Right forelimb (tissue), 1 donor: ENCODE results near the gene ANK3.

ENCODE experiments used
- DNase-seq: peaks from one replicate; pipeline ENCODE4 v3.0.0-alpha.2; 2018

Gene ANK3

DNA sequence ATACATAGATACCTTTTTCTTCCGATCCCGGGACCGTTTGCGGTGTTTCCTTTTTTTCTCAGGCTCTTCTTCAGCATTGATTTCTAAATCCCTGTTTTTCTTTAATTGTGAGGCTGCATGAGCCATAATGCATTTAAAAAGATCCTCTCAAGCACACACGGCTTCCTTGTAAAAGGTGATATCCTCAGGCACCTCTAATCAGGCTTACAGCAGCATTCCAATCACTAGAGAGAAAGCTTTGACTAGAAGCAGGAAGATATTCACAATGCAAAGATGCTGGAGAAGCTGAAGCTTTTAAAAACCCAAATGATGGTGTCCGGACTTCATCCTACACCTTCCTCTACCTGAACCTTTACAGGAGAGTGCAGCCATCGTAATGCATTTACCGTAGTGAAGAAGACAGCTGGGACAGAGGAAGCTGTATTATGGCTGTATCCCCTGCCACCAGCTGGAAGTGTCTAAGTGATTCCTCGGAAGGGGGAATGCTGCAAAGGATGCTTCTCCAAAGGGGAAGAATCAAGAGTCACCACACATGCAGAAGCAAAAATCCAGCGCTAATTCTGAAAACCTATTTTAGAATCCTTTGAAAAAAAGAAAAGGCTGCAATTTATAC is at the start of gene ANK3:
TSS of gene ANK3 (minus strand) at position 463 of the 613 bp plus-strand sequence. CDS start at position 126, 337 bp downstream.
- DNase-seq, result no peak

DNA sequence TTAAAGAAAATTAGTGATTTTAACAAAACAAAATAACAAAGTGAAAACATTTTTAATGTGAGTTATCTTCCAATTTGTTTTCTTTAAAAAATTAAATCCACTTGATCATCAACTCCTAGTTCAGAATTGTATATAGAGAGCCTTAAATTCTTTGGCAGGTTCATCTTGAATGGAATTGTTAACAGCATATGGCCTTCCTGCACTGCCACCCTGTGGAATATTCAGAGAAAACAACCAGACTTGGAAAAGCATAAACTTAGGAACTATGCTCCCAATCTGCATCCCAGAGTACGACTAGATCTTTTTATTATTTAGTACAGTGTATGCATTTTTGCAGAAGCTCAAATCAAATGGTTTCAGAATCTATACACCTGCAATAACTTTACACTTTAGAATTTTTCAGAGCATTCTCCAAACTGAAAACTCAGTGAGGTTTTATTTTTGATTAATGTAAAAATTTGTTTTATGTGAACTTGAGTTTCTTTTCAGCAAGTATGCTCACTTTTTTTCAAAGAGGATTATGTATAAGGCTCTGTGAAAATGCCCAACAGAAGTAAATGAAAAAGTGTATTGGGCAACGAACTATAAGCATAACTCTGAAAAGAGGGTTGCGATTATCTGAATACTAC is 44.9 kb upstream of the ANK3 start:
- no peak for DNase-seq

DNA sequence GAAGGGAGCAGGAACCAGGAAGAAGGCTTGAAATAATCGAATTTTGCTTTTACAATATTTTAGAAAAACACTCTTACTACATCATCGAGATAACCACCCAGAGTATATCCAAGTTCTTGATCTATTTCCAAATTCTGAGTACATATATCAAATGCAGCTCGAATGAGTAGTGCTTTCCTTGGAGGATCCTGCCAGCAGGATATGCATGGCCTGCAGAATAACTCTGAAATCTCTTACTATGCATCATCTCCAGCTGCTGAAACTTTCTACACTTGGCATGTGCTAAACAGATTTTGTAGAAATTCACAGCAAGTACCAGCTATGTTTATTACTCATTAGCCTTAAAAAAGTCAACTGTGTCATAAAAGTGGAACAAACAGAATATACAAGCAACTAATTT is 44.0 kb upstream of the ANK3 start:
- DNase-seq, result no peak

DNA sequence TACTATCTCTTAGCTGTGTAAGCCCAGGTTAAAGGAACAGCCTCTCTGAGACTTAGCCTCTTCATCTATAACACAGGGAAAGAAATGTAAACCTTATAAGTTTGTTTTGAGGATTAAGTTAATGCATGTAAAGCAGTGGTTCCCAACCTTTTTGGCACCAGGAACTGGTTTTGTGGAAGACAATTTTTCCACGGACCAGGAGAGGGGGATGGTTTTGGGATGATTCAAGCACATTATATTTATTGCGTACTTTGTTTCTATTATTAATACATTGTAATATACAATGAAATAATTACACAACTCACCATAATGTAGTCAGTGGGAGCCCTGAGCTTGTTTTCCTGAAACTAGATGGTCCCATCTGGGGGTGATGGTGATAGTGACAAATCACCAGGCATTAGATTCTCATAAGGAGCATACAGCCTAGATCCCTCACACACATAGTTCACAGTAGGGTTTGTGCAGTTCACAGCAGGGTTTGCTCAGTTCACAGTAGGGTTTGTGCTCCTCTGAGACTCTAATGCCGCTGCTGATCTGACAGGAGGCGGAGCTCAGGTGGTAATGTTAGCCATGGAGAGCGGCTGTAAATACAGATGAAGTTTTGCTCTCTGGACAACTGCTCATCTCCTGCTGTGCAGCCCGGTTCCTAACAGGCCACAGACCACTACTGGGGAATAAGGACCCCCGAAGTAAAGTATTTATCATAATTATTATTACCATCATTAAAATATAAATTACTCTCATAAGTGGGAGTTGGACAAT is 41.3 kb upstream of the ANK3 start:
- no peak for DNase-seq

DNA sequence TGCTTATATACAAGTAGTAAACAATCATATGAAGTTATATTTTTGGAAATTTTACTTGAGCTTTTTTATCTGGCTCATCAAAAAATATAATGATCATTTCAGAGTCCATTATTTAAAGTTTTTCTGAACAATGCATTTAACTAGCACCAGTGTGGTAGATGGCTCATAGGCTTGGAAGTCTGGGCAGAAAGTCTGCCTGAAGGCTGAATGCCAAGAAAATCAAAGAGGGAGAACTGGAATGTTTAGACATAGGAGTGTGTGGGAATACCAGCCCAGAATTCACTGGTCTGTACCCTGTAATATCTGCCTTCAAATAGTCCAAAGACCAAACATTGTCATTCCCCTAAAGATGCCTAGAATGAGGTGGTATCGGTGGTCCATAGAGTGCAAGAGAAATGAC is 40.3 kb upstream of the ANK3 start:
- DNase-seq, result no peak

DNA sequence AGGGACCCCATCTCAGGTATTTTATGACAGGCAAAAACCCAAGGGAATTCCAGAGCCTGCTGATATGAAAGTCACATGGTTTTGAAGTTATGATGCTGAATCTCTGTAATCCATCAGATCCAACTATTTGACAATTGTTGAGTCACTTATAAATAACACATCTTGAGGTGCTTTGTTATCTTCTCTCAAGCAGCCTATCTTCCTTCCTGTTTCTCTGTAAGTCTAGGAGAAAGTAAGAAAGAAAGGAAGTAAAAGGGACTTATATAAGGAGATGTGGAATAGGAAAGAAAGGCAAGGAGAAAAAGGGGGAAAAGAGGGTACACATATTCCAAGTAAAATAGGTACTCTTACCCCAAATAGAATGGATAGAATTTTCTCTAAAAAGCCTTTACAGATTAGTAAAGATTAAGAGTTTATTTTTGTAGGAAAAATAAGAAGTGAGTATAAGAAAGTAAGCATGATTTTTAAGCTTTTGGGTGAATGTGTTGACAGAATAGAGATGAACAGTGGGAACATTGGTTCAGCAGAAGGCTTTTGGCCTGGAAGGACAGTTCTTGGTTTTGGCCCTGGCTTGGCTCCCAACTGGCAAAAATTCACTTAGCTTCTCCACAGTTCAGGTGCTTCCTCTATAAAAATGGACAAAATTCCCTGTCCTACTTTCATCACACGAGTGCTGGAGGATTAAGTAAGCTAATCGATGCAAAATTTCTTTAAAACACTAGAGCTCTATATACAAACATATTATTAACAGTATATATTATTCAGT is 39.6 kb upstream of the ANK3 start:
- DNase-seq, result no peak

DNA sequence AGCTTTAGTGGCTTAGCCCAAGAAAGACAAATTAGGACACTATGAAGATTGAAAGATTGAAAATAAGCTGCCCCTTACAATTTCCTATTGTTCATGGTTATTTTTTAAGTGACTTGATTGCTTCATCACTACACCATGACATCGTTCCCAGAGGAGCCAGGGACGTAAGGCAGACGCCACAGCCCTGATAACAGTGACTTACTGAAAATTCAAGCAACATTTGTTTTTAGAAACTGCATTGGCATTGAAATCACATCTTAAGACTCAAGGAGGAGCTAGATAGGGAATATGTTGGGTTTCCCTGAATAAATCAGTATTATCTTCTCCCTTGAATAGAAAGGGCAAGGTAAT is 38.7 kb upstream of the ANK3 start:
- DNase-seq, result no peak

DNA sequence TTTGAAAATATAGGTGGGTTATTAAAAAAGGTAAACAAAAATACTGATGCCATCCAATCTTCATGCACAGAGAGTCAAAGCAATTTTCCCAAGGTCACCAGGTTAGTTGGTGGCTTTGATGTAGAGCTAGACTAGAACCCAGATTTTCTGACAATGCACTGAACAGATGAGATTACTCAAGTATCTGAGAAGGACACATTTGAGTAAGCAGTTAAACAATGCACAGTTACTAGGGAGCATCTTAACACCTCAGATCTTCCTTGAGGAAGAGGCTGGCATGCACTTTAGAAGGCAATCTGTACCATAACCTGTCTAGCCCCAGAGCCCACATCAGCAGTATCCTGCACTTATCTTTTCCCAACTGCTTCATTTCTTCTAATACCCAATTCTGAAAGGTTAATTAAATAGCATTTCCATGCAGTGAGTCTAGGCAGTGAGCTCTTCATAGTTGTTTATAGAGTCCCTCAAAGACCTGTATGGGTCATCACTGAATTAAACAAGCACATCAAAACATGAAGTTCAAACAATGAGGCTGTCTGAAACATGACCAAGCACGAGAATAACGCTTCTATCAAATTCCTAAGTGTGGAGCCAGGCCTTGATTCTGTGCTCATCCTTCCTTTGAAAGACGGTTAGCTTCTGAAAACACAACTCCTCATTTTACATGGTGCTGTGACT is 38.2 kb upstream of the ANK3 start:
- DNase-seq, result no peak

DNA sequence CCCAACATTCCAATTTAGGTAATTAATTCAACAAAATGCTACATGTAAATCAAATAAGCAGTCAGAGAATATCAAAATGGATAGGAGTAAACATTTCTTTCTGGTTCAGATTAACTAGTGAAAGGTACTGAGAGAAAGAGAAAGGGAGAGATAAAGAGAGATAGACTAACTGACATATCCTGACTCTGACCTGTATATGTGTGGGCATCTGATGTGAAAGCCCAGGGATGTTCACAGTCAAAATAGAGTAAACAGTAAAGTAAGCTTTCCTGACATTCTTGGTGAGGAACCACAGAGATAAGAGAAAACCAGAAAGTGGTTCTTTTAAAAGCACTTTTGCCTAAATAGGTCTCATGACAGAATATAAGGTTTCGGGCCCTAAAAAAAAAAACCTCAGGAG is 37.5 kb upstream of the ANK3 start:
- DNase-seq, result no peak

DNA sequence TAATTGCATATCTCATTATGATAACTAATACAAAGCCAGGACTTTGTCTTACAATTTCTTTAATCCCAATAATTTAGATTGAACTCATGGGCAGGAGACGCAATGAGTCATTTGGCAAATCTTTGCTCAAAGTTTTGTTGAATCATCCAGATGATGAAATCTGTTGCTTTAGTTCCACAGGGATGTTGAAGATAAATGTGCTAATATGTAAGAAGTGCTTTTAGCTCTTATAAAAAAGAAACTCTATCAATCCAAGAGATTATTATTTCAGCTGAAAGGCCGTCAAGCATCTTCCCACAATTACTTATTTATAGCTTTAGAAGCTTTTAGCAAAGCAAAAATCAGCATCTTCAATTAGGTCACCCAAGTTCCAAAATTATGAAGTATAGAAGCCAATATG is 36.8 kb upstream of the ANK3 start:
- no peak for DNase-seq

DNA sequence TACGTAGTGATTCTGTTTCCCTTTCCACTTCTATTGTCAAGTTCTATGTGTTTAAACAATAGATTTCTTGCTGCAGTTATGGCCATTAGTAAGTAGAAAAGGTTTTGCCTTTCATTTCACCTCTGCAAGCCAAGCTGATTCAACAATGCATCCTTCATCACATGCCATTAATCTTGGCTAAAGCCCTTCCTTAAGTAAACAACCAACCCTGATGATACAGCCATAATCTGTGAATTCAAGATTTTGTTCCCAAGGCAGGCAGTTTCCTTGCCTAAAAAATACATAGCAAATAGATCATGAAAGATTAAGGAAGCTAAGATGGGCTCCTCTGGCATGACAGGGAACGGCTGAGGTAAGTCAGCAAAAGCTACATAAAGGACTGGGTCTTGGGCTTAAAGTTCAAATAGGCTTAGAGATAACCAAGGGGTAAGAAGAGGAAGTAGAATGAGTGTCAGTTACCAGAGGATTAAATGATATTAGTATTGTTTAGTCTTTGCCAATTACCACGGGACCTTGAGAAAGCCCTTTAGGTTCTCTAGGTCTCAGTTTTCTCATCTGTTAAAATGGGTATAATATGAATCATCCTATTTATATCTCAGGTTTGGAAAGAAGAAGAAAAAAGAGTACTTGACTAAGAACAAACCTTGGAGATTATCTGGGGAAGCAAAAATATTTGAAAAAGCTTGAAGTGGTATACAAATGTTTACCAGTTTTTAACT is 35.9 kb upstream of the ANK3 start:
- DNase-seq, result no peak

DNA sequence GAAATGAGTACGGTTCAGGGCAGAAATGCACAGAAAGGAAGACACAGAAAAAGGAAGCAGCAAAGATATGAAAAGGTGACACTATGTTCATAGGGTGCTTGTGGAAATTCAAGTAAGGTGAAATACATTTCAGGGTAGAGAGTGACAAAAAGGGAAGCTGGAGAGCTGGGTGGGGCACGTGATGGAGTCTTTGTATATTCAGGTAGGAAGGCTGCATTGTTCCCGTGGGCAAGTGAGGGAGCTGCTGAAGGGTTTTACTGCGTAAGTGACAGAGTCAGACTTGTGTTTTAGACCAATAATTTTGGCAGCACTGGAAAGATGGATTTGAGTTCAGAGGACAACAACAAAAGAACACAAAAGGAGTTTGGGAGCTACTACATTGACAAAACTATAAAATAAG is 35.3 kb upstream of the ANK3 start:
- DNase-seq, result no peak

DNA sequence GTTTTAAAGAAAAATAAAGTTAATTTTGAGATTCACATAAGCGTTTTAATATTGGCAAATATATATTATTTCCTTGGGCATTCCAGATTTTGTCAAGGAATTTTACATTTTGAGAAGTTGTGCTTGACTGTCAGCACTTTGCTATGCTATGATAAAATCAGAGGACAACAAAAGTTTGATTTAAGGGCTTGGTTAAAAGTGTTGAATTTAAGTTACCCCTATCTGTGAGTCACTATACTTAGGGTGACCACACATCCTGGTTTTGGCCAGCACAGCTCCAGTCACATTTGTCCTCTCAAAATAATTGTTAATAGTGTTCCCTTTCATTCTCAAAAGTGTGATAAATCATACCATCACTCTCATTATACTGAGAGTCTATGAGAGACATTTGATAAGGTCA is 34.2 kb upstream of the ANK3 start:
- DNase-seq, result no peak

DNA sequence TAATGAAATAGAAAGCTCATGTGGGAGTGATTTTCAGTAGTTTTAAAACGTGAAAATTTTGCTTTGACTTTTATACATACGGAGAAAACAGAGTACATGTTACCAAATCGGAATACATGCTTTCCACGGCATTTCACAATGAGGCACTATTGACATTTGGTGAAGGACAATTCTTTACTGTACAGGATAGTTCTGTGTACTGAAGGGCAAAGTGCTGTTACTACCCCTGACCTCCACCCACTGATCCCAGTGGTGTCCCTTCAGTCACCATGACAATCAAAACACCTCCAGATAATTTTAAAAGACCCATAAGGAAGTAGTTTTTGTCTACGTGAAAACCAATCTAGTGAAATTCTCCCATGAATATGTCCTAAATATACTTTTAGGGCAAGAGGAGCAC is 33.1 kb upstream of the ANK3 start:
- DNase-seq, result no peak

DNA sequence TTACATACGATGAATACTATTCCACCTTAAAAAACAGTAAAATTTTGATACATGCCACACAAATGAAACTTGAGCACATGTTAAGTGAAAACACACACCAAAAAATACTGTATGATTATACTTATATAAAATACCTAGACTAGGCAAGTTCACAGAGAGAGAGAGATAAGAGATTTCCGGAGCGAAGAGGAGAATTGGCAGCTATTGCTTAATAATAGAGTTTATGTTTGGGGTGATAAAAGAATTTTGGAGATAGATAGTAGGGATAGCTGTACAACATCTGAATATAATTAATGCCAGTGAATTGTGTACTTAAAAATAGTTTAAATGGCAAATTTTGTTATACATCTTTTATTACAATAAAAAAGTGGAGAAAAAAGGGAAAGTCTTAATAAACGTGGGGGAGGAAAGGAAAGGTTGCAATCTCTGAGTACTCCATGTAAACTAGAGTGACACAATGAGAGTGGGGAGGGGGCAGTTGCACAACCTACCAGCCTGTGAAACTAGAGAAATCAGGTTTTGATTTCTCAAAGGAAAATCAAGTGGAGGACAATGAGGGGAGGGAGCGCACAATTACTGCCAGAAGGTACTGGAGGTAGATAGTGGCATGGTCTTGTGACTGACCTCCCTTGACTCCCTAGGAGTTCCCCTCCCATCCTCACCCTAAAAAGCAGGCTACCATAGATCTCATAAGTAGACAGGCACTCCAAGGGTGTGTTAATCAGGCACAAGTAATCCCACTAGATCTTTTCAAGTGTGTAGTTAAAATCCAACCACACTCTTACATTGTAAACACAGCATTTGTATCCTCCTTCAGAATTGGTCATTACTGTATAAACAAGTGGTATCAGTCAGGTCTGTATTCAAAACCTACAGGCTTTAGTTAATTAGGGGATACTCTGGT is 31.6 kb upstream of the ANK3 start:
- DNase-seq, result no peak

DNA sequence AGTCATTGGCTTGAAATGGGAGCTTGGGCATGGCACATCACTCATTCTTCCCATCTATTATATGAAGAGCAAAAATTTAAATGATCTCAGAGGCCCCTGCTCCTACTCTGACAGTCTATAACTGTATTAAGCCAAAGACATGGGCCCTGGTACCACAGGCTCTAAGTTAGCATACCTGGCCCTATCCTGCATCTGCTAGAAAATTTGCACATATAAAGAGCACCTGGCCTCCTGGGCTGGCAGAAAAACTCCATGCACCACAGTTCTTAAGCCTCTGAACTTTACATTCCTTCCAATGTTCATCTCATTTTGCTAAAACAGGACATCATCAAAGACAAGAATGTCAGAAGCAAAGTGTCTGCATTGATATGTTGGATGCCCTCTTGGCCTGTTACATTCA is 29.6 kb upstream of the ANK3 start:
- DNase-seq, result no peak

DNA sequence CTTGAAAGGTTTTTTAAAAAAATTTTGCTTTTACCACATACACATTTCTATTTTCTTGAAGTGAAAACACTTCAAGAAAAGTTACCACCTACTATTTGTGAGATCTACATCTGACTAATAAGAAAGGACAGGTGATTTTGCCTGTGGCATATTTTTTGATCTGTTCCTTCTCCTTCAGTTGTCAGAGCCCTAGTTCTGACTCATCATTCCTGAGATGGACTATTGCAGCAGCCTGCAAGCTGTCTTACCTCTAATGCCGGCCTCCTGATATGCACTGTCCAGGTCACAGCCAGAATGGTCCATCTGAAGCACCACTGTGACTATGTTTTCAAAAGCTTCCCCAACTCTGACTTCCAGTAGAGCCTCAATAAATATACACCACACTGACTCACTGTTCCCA is 28.2 kb upstream of the ANK3 start:
- no peak for DNase-seq

DNA sequence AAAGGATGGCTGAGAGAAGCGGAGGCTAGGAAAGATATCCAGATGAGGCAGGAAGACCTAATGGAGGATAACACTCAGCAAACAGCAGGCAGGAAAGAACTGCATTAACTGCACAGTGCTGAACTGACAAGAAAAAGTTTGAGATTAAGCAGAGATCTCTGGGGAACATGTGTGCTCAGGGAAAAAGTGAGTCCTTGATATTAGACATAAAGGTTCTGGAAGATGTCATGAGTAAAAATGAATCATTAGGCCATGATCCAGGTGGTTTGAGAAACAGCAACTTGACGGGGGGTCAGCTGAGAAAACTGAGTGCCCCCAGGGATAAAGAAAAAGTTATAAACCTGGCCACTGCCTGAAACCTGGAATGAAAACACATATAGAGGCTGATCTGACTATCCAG is 27.3 kb upstream of the ANK3 start:
- no peak for DNase-seq

DNA sequence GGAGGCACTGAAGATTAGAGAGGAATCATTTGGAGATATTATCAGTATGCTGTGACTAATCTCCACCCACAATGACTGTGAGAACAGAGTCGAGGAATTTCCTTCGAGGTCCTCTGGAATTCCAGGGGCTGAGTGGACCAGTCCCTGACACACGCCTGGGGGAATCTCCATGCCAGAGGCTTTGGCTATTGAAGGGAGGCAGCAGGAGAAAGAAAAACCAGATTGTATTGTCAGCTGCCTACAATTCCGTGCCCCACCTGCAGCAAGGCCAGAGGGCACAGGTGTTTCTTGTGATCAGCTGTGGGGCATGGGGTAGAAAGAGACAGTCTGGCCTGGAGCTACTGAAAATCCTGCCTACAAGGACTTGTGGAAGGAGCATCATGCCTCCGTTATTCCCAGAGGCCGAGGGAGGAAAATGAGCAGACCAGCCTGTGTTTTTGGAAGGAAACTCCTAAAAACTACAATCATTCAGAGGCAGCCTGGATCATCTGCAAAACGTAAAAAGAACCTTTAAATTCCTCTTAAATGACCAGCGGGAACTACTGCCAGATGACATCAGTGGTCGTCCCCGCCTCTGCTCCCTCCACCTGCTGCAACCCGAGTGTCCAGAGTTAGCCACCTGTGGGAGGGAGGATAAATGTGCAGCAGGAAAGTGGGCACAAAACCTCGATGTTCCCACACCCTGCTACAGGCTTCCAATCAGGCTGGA is 25.4 kb upstream of the ANK3 start:
- no peak for DNase-seq

DNA sequence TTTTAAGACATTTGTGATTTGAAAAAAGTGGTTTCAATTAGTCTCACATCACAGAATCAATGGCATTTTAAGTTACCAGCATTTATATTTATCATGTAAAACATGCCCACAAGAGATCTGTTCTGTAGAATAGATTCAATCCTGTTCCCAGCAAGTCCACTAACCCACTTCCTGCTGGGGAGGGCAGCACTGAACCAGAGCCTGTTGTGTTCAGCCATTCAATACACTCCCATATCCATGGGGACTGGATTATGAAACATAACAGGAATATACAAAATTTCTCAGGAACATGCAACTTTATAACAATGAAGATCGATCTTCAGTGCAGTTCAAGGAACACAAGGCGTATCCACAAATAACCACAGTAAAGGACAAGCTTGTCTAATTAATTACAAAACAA is 24.4 kb upstream of the ANK3 start:
- no peak for DNase-seq
